HEK293 (cell line): ENCODE results near the gene IFRD2.

ENCODE experiments used
- BCL11B ChIP-seq: fragments of 450-650 bp; formaldehyde crosslinking; IDR thresholded peaks from 2 replicates; pipeline ENCODE4 v1.5.1; 2016; ENCODE audit warnings: low read depth, missing biosample characterization, missing genetic modification characterization
- GLIS2 ChIP-seq: fragments of 450-650 bp; formaldehyde crosslinking; IDR thresholded peaks from 2 replicates; pipeline ENCODE4 v1.5.1; 2016; ENCODE audit warnings: missing biosample characterization, missing genetic modification characterization
- MEIS1 ChIP-seq: sonication (generic); formaldehyde crosslinking; IDR thresholded peaks from 2 replicates; pipeline ENCODE4 v1.8.1; 2022; ENCODE audit warnings: missing genetic modification reagents, mild to moderate bottlenecking, borderline replicate concordance
- MZF1 ChIP-seq: fragments of 450-650 bp; formaldehyde crosslinking; IDR thresholded peaks from 2 replicates; pipeline ENCODE4 v1.5.1; 2017; ENCODE audit warnings: missing biosample characterization, missing genetic modification characterization, borderline replicate concordance
- OSR2 ChIP-seq: fragments of 450-650 bp; formaldehyde crosslinking; IDR thresholded peaks from 2 replicates; pipeline ENCODE4 v1.5.1; 2016; ENCODE audit warnings: missing biosample characterization, missing genetic modification characterization
- PRDM10 ChIP-seq: fragments of 450-650 bp; formaldehyde crosslinking; IDR thresholded peaks from 2 replicates; pipeline ENCODE4 v1.5.1; 2016; ENCODE audit warnings: missing biosample characterization, missing genetic modification characterization
- PRDM6 ChIP-seq: fragments of 450-650 bp; formaldehyde crosslinking; IDR thresholded peaks from 2 replicates; pipeline ENCODE4 v1.5.1; 2017; ENCODE audit warnings: missing biosample characterization, missing genetic modification characterization
- SP2 ChIP-seq: fragments of 450-650 bp; formaldehyde crosslinking; IDR thresholded peaks from 2 replicates; pipeline ENCODE4 v1.5.1; 2016; ENCODE audit warnings: missing biosample characterization, missing genetic modification characterization
- SP7 ChIP-seq: fragments of 450-650 bp; formaldehyde crosslinking; IDR thresholded peaks from 2 replicates; pipeline ENCODE4 v1.5.1; 2016; ENCODE audit warnings: missing biosample characterization, missing genetic modification characterization
- TCF7L2 ChIP-seq: IDR thresholded peaks from 2 replicates; pipeline ENCODE4 v1.6.1; 2011; ENCODE audit warnings: low read depth, mild to moderate bottlenecking, inconsistent platforms, low read length, moderate library complexity, borderline replicate concordance
- ZBTB11 ChIP-seq: fragments of 450-650 bp; formaldehyde crosslinking; conservative IDR thresholded peaks from 2 replicates; pipeline ENCODE4 v1.5.1; 2016; ENCODE audit warnings: low read depth, missing biosample characterization, missing genetic modification characterization
- ZBTB26 ChIP-seq: fragments of 450-650 bp; formaldehyde crosslinking; optimal IDR thresholded peaks from 2 replicates; pipeline ENCODE3; 2016; ENCODE audit warnings: missing biosample characterization, mild to moderate bottlenecking, missing genetic modification characterization
- ZBTB48 ChIP-seq: fragments of 450-650 bp; formaldehyde crosslinking; IDR thresholded peaks from 2 replicates; pipeline ENCODE4 v1.5.1; 2016; ENCODE audit warnings: missing biosample characterization, missing genetic modification characterization
- ZBTB7A ChIP-seq: fragments of 450-650 bp; formaldehyde crosslinking; IDR thresholded peaks from 2 replicates; pipeline ENCODE4 v1.5.1; 2016; ENCODE audit warnings: low read depth, missing biosample characterization, missing genetic modification characterization
- ZBTB8A ChIP-seq: fragments of 450-650 bp; formaldehyde crosslinking; IDR thresholded peaks from 2 replicates; pipeline ENCODE4 v1.5.1; 2016; ENCODE audit warnings: missing biosample characterization, missing genetic modification characterization
- ZFHX2 ChIP-seq: fragments of 450-650 bp; formaldehyde crosslinking; conservative IDR thresholded peaks from 2 replicates; pipeline ENCODE4 v1.5.1; 2016; ENCODE audit warnings: missing biosample characterization, missing genetic modification characterization
- ZIC2 ChIP-seq: fragments of 450-650 bp; formaldehyde crosslinking; IDR thresholded peaks from 2 replicates; pipeline ENCODE4 v1.5.1; 2016; ENCODE audit warnings: missing biosample characterization, missing genetic modification characterization
- ZNF132 ChIP-seq: fragments of 450-650 bp; formaldehyde crosslinking; IDR thresholded peaks from 2 replicates; pipeline ENCODE4 v1.5.1; 2017; ENCODE audit warnings: missing biosample characterization, missing genetic modification characterization, borderline replicate concordance
- ZNF311 ChIP-seq: fragments of 450-650 bp; formaldehyde crosslinking; IDR thresholded peaks from 2 replicates; pipeline ENCODE4 v1.5.1; 2017; ENCODE audit warnings: missing biosample characterization, missing genetic modification characterization, borderline replicate concordance
- ZNF324 ChIP-seq: fragments of 450-650 bp; formaldehyde crosslinking; IDR thresholded peaks from 2 replicates; pipeline ENCODE4 v1.5.1; 2016; ENCODE audit warnings: missing biosample characterization, missing genetic modification characterization
- ZNF354C ChIP-seq: fragments of 450-650 bp; formaldehyde crosslinking; IDR thresholded peaks from 2 replicates; pipeline ENCODE4 v1.5.1; 2016; ENCODE audit warnings: missing biosample characterization, missing genetic modification characterization, low read depth, borderline replicate concordance
- ZNF398 ChIP-seq: fragments of 450-650 bp; formaldehyde crosslinking; IDR thresholded peaks from 2 replicates; pipeline ENCODE4 v1.5.1; 2017; ENCODE audit warnings: missing biosample characterization, missing genetic modification characterization
- ZNF404 ChIP-seq: fragments of 450-650 bp; formaldehyde crosslinking; IDR thresholded peaks from 2 replicates; pipeline ENCODE4 v1.5.1; 2017; ENCODE audit warnings: missing biosample characterization, missing genetic modification characterization
- ZNF626 ChIP-seq: fragments of 450-650 bp; sonication (Bioruptor Pico); formaldehyde crosslinking; IDR thresholded peaks from 2 replicates; pipeline ENCODE4 v1.5.1; 2018; ENCODE audit warnings: missing biosample characterization, missing genetic modification characterization, inconsistent platforms
- ZNF639 ChIP-seq: fragments of 450-650 bp; formaldehyde crosslinking; IDR thresholded peaks from 2 replicates; pipeline ENCODE4 v1.5.1; 2016; ENCODE audit warnings: missing biosample characterization, missing genetic modification characterization
- ZNF664 ChIP-seq: fragments of 450-650 bp; formaldehyde crosslinking; IDR thresholded peaks from 2 replicates; pipeline ENCODE4 v1.5.1; 2016; ENCODE audit warnings: missing biosample characterization, missing genetic modification characterization

IFRD2 gene

GRCh38 chr3:50246517-50246954 is 45.7 kb downstream of the IFRD2 start (continued):
- TF ChIP-seq ZNF398 (tag by site-specific recombination) (no peak), OSR2 (0 out of 2 replicates have a peak, but pooled peaks have one; percentile 44), ZNF664 (tag by site-specific recombination) (no peak), GLIS2 (tag by site-specific recombination) (0 out of 2 replicates have a peak, but pooled peaks have one; percentile 44), ZBTB48 (tag by site-specific recombination) (no peak), SP2 (tag by site-specific recombination) (peak; percentile 48), PRDM6 (tag by site-specific recombination) (no peak), ZBTB11 (tag by site-specific recombination) (no peak), ZBTB7A (tag by site-specific recombination) (no peak), MEIS1 (CRISPR knock-in tag) (no peak), ZNF354C (tag by site-specific recombination) (no peak), MZF1 (no peak), ZNF324 (tag by site-specific recombination) (no peak), PRDM10 (peak; percentile 23; the same call in 1 of the 2 replicates), ZNF626 (tag by site-specific recombination) (no peak), SP7 (no peak; the same call in none of the 2 replicates), ZNF132 (tag by site-specific recombination) (no peak), ZBTB8A (tag by site-specific recombination) (no peak), ZFHX2 (peak; percentile 94), ZNF311 (tag by site-specific recombination) (no peak), BCL11B (tag by site-specific recombination) (no peak), ZBTB26 (tag by site-specific recombination) (no peak), ZIC2 (tag by site-specific recombination) (peak; percentile 36), ZNF404 (tag by site-specific recombination) (no peak), ZNF639 (tag by site-specific recombination) (no peak), TCF7L2 (no peak)
- TF ChIP-seq, all 188 proteins: peak for 12
